ENCODE results near the gene EP400. TPM values are rescaled to one million over a fixed set of nuclear protein-coding genes. Genes with fewer than 3 reads are reported as not detected.

Gene EP400
- total and polyA plus RNA-seq, 2 of the 4 experiments (the other 2 are of a cell fraction), result 4.3 to 11.4 TPM

- ChIA-PET POLR2A (ENCODE audit: unreplicated experiment) (no interaction called here), CTCF (no interaction called here)
- no peak overlapping the region for H4K8ac ChIP-seq (ENCODE audit: low read depth in 2 of 2, low read length in 2 of 2)
- H3K9me1 ChIP-seq (ENCODE audit: insufficient read depth, low read length), result peaks cover 11% of the 10 kb centered on the region; the same call in 1 of the 2 replicates
- TF ChIP-seq RCOR1 (IDR thresholded peaks at IDR 0.05; ENCODE audit: insufficient replicate concordance, low read length) (no peak), RFX5 (IDR thresholded peaks at IDR 0.05; ENCODE audit: low read depth, low read length) (no peak), CTCF (conservative IDR thresholded peaks at IDR 0.05; ENCODE audit: low read depth, low read length) (no peak), CHD1 (IDR thresholded peaks at IDR 0.05; ENCODE audit: low read depth, low read length) (no peak)
- TF ChIP-seq, protein P1, sequence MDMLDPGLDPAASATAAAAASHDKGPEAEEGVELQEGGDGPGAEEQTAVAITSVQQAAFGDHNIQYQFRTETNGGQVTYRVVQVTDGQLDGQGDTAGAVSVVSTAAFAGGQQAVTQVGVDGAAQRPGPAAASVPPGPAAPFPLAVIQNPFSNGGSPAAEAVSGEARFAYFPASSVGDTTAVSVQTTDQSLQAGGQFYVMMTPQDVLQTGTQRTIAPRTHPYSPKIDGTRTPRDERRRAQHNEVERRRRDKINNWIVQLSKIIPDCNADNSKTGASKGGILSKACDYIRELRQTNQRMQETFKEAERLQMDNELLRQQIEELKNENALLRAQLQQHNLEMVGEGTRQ (IDR thresholded peaks at IDR 0.05; ENCODE audit: low read depth, low read length), result no peak
- no peak overlapping the region for H2BK5ac ChIP-seq (ENCODE audit: low read depth, low read length, poor library complexity, severe bottlenecking)
- H4K5ac ChIP-seq (ENCODE audit: low read depth, low read length), result no peak overlapping the region
- no peak overlapping the region for H3K14ac ChIP-seq (replicated peaks; ENCODE audit: low read depth, low read length)
- no peaks in the 10 kb centered on the region for H3K27me3 ChIP-seq (ENCODE audit: control insufficient read depth, insufficient read depth, low read length)
- DNase-seq (peak; percentile 24), ATAC-seq (ENCODE audit: low read depth) (no peak)
- intact Hi-C loops (cut with micrococcal nuclease) (no loop called here), in situ Hi-C loops (cut with MboI; ENCODE audit: low sequenced_read_pairs) (no loop called here), dilution Hi-C loops (cut with HindIII; ENCODE audit: low sequenced_read_pairs, unreplicated experiment) (no loop called here)
- H4K91ac ChIP-seq (ENCODE audit: insufficient read depth, low read depth, low read length), result no peak overlapping the region
- no peak overlapping the region for H2AK9ac ChIP-seq (replicated peaks; ENCODE audit: low read depth, low read length, poor library complexity)
- no peak overlapping the region for H3K4ac ChIP-seq (ENCODE audit: low read depth, low read length)
- no peak overlapping the region for H2BK15ac ChIP-seq (ENCODE audit: low read depth, low read length)
- no peaks in the 10 kb centered on the region for H3K9me3 ChIP-seq (ENCODE audit: control insufficient read depth, insufficient read depth, low read length)
- H3K23ac ChIP-seq (ENCODE audit: low read depth, low read length), result no peak overlapping the region
- H4K20me1 ChIP-seq (ENCODE audit: insufficient read depth, low read length), result peaks cover 6% of the 10 kb centered on the region; the same call in 1 of the 2 replicates
- no peak overlapping the region for H3K4me2 ChIP-seq (ENCODE audit: low read depth, low read length)
- H2BK120ac ChIP-seq (ENCODE audit: low read depth, low read length), result no peak overlapping the region
- H2AFZ ChIP-seq (replicated peaks; ENCODE audit: low read length, poor library complexity), result peak overlapping the region; percentile 24
- 91% methylated on average over 4 of the region's 18 CpGs; no CpG with 5 or more reads in 1 of the 2 experiments for WGBS, 2 experiments (ENCODE audit: extremely low coverage in 2 of 2, insufficient read length in 1 of 2)
- no peak overlapping the region for H2BK20ac ChIP-seq (ENCODE audit: low read depth, low read length)
- no peak overlapping the region for H3K9ac ChIP-seq (ENCODE audit: low read depth, low read length)
- no TSS peak for BruUV-seq (replicated peaks)
- no peak overlapping the region for H3K4me3 ChIP-seq (ENCODE audit: insufficient read depth, low read depth, low read length)
- peaks cover 2 to 19% of the 10 kb centered on the region in 2 experiments; a peak in 2 of 4 replicates for H3K79me1 ChIP-seq (ENCODE audit: low read depth in 1 of 2, low read length in 2 of 2)
- no peak overlapping the region for H3K18ac ChIP-seq (ENCODE audit: low read depth, low read length)
- no peak overlapping the region for H3K27ac ChIP-seq (ENCODE audit: insufficient read depth, low read length)
- H3K36me3 ChIP-seq (ENCODE audit: control insufficient read depth, insufficient read depth, low read length), result peaks cover 67% of the 10 kb centered on the region
- H3K56ac ChIP-seq (ENCODE audit: extremely low read depth, insufficient read depth, low read length), result no peak overlapping the region
- H3K4me1 ChIP-seq (ENCODE audit: control insufficient read depth, insufficient read depth, low read length), result peaks cover 5% of the 10 kb centered on the region
- no peak overlapping the region for H2AK5ac ChIP-seq (ENCODE audit: low read depth, low read length)
These were observed 68.6 kb downstream of the EP400 start for GRCh38 chr12:132018193-132018916.
